SU-DHL-6 (cell line): ENCODE data around the gene MSTN.

Source experiments
- EZH2phosphoT487 ChIP-seq: fragments of 200-600 bp; sonication (generic), shearing (Covaris generic); conservative IDR thresholded peaks from 2 replicates; pipeline ENCODE4 v1.6.1; 2018; ENCODE audit warnings: mild to moderate bottlenecking, antibody characterized with exemption, low read length, moderate library complexity, mixed read lengths
- TF ChIP-seq, protein P1 (sequence below): fragments of 200-600 bp; sonication (generic); IDR thresholded peaks from one replicate; pipeline ENCODE4 v1.5.1; 2017; ENCODE audit warnings: antibody characterized with exemption, mild to moderate bottlenecking, low read length, moderate library complexity; ENCODE audit not compliant: insufficient read depth, poor library complexity, severe bottlenecking

DNA sequence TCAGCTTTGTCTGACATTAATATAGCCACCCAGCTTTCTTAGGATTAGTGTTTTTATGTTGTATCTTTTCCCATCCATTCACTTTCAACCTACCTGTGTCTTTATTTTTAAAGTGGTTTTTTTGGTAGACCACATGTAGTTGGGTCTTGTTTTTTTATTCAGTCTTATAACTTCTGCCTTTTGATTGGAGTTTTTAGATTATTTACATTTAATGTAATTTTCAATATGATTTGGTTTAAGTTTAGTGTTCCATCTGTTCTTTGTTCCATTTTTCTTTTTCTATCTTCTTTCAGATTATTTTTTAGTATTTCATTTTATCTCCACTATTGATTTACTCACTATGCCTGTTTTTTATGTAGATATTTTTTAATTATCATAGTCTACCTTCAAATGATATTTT is 13.1 kb upstream of the MSTN start:
- TF ChIP-seq, protein P1, sequence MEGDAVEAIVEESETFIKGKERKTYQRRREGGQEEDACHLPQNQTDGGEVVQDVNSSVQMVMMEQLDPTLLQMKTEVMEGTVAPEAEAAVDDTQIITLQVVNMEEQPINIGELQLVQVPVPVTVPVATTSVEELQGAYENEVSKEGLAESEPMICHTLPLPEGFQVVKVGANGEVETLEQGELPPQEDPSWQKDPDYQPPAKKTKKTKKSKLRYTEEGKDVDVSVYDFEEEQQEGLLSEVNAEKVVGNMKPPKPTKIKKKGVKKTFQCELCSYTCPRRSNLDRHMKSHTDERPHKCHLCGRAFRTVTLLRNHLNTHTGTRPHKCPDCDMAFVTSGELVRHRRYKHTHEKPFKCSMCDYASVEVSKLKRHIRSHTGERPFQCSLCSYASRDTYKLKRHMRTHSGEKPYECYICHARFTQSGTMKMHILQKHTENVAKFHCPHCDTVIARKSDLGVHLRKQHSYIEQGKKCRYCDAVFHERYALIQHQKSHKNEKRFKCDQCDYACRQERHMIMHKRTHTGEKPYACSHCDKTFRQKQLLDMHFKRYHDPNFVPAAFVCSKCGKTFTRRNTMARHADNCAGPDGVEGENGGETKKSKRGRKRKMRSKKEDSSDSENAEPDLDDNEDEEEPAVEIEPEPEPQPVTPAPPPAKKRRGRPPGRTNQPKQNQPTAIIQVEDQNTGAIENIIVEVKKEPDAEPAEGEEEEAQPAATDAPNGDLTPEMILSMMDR: no peak
- no peak for TF ChIP-seq EZH2phosphoT487
